Measurements from ENCODE around the gene MDFIC. TPM values are rescaled to one million over a fixed set of nuclear protein-coding genes. Genes with fewer than 3 reads are reported as not detected.

MDFIC gene
- total RNA-seq, 1 donor from 2014 or later = 8.7 TPM

DNA sequence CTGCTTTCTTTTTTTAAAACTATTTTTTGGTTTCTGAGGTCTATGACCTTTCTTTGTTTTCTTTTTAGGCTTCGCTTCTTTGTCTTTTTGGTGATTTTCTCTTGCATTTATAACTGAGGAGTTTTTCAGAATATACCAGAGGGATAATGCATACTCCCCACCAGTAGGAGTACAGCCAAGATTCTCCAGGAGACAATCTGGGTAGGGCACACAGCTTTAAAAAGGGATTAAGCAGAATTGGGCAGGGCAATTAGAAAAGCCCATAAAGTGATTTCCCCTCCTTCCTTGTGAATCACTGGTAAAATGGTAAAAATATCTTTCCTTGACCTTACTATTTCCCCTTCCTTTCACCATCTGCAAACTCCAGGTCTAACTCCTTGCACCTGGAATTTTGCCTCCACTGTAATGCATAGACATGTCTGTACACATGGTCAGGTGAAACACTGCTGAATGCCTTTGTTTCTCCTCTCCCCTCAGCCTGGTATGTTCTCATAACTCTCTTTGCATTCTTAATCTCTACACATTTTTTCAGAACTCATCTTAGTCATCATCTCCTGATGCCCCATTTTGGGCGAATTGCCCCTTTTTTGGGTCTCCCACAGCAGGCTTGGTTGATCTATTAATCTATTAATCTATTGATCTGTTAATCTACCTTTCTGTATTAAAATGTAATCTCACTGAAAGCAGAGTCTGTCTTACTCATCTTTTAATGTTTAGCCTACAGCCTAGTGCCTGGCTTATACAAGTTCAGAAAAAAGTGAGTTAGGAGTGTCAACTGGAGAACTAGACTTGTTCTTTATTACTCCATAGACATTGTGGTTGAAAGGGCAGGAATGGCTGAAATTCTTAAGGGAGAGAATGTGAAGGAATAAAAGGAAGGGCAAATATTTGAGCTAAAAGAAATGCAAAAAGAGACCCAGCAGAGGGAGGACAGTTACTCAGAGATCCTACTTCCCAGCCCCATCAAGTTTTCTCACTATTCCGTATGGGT lies 64.6 kb downstream of the MDFIC start:
- Histone ChIP-seq H3K4me3 (ENCODE audit: low read depth, low read length) (no peak overlapping the region), H3K36me3 (ENCODE audit: control insufficient read depth, insufficient read depth, low read length) (no peaks in the 10 kb centered on the region), H3K27me3 (ENCODE audit: control insufficient read depth, insufficient read depth, low read length) (no peaks in the 10 kb centered on the region)
- DNase-seq (ENCODE audit: low read depth) (peak; percentile 46), FAIRE-seq (no peak)
- TF ChIP-seq, protein P1, sequence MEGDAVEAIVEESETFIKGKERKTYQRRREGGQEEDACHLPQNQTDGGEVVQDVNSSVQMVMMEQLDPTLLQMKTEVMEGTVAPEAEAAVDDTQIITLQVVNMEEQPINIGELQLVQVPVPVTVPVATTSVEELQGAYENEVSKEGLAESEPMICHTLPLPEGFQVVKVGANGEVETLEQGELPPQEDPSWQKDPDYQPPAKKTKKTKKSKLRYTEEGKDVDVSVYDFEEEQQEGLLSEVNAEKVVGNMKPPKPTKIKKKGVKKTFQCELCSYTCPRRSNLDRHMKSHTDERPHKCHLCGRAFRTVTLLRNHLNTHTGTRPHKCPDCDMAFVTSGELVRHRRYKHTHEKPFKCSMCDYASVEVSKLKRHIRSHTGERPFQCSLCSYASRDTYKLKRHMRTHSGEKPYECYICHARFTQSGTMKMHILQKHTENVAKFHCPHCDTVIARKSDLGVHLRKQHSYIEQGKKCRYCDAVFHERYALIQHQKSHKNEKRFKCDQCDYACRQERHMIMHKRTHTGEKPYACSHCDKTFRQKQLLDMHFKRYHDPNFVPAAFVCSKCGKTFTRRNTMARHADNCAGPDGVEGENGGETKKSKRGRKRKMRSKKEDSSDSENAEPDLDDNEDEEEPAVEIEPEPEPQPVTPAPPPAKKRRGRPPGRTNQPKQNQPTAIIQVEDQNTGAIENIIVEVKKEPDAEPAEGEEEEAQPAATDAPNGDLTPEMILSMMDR (IDR thresholded peaks at IDR 0.05; ENCODE audit: insufficient read depth, low read length, severe bottlenecking) = no peak

DNA sequence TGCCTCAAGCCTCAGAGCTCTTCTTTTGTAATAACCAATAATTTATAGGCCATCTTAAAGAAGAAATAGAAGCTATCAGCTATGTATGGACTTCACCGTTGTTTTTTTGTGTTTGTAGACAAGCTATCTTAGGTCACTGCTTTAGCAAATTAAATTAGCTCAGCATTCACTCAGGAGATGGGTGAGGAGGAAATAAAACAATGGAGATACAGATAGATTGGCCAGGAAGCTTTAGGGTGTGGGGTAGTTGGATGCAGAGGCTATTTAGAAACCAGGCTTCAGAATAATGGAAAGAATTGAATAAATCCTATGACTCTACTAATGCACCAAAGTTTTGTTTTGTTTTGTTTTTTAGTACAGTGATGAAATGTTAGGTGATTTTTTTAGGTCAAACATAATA lies 66.1 kb downstream of the MDFIC start:
- Histone ChIP-seq H3K4me3 (ENCODE audit: low read depth, low read length) (no peak overlapping the region), H3K27me3 (ENCODE audit: control insufficient read depth, insufficient read depth, low read length) (no peaks in the 10 kb centered on the region), H3K36me3 (ENCODE audit: control insufficient read depth, insufficient read depth, low read length) (no peaks in the 10 kb centered on the region)
- TF ChIP-seq, protein P1 (IDR thresholded peaks at IDR 0.05; ENCODE audit: insufficient read depth, low read length, severe bottlenecking) = no peak
- DNase-seq (ENCODE audit: low read depth) (no peak), FAIRE-seq (no peak)

DNA sequence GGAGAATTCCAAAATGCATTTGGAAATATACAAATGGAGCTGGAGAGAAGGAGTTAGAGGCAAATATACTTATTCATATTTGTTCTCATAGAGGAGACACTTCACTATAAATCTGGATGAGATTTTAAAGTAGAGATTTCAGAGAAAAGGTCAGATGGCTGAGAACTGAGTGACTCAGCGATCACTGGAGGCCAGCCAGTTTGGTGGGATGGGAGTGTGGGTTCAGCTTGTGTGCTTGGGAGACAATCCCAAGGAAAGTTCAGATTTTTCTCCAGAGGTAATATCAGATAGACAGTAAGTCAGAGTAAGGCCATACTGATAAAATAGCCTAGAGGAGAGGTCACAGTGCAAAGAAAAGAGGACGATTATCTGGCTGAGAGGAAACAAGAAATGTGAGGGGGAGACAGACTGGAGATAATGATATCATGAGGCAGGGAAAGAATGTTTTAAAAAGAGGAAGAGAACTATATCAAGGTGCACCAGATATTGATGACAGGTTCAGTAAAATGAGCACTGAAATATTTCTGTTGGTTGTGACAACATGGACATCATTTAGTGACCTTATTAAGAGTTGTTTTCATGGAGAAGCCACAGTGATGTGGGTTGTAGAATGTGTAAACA lies 67.0 kb downstream of the MDFIC start:
- H3K36me3 ChIP-seq (ENCODE audit: control insufficient read depth, insufficient read depth, low read length) = no peaks in the 10 kb centered on the region
- DNase-seq (ENCODE audit: low read depth) (peak; percentile 49), FAIRE-seq (no peak)
- TF ChIP-seq, protein P1 (IDR thresholded peaks at IDR 0.05; ENCODE audit: insufficient read depth, low read length, severe bottlenecking) = no peak
- H3K4me3 ChIP-seq (ENCODE audit: low read depth, low read length) = no peak overlapping the region
- no peaks in the 10 kb centered on the region for H3K27me3 ChIP-seq (ENCODE audit: control insufficient read depth, insufficient read depth, low read length)

DNA sequence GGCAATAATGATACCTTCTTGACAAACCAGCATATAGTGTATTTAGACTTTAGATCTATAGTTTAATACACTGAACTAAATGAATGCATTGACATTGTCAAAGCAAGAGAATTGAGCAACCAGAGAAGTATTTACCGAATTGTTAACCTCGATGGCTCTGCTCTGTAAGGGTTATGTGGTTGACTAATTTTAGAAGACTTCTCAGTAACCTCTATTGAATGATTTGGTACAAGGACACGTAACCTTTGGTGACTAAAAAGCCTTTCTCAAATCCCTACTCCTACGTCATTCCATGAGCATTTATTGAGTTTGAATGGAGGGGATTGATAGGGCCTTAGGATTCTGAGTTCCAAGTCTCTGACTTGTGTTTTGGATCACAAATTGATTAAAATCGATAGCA lies 67.6 kb downstream of the MDFIC start:
- H3K4me3 ChIP-seq (ENCODE audit: low read depth, low read length) = no peak overlapping the region
- TF ChIP-seq, protein P1 (IDR thresholded peaks at IDR 0.05; ENCODE audit: insufficient read depth, low read length, severe bottlenecking) = no peak
- no peaks in the 10 kb centered on the region for H3K36me3 ChIP-seq (ENCODE audit: control insufficient read depth, insufficient read depth, low read length)
- H3K27me3 ChIP-seq (ENCODE audit: control insufficient read depth, insufficient read depth, low read length) = no peaks in the 10 kb centered on the region
- DNase-seq (ENCODE audit: low read depth) = no peak
- FAIRE-seq = no peak

DNA sequence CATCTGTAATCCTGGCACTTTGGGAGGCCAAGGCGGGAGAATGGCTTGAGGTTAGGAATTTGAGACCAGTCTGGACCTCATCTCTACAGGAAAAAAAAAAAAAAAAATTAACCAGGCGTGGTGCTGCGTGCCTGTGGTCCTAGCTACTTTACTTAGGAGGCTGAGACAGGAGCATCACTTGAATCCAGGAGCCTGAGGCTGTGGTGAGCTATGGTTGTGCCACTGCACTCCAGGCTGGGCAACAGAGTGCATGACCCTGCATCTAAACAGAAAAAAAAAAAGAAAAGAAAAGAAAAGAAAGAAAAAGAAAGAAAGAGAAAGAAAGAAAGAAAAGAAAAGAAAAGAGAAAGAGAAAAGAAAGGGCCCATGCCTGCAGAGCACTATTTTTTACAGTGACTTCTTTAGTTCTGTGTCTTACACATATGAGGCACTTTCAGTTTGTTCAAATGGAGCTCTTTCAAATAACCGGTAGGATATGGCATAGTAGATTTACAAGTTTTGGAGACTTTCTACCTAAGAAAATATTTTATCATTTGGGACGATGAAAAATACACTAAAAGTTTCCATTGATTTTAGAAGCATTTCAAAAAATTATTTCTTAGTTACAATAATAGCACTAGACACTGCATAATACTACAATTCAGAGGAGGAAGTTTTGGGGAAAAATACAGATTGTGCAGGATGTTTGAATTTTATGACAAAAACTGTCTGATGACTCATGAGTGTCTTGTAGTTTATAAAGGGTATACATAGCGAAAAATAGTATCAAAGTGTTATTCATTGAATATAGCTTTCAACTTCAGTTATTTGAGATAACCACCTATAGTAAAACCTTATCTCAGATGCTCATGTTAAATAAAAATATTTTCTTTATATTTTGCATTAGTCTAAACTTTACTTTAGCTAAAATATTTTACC lies 75.9 kb downstream of the MDFIC start:
- Histone ChIP-seq H3K4me3 (ENCODE audit: low read depth, low read length) (no peak overlapping the region), H3K36me3 (ENCODE audit: control insufficient read depth, insufficient read depth, low read length) (no peaks in the 10 kb centered on the region), H3K27me3 (ENCODE audit: control insufficient read depth, insufficient read depth, low read length) (no peaks in the 10 kb centered on the region)
- DNase-seq (ENCODE audit: low read depth) = no peak
- TF ChIP-seq, protein P1 (IDR thresholded peaks at IDR 0.05; ENCODE audit: insufficient read depth, low read length, severe bottlenecking) = no peak
- FAIRE-seq = no peak
